ENCODE results near the gene HEMGN.
A peak's percentile ranks its signal among the peaks of the same experiment; 100 is the strongest.

Gene HEMGN

DNA sequence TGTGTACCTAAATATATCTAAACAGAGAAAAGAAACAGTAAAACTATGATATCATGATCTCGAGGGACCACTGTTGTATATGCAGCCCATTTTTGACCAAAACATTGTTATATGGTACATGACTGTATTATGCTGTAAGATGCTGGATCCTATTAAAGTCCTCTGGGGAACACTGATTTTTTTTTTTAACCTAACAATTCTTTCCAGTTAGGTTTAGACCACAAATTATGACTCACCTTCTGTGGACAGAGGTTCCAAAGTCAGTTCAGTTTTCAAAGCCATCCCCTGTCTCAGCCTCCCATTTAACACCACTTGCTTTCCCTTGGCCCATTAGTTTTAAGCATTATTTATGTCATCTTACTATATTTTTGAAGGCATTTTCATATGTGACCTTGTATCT lies 42.8 kb downstream of the HEMGN start:
- DNase-seq (ENCODE audit: low spot score), result no peak

- DNase-seq (ENCODE audit: low spot score), result no peak
These were observed 45.6 kb downstream of the HEMGN start for GRCh38 chr9:97892421-97892820.

GRCh38 chr9:97891736-97892135 lies 46.2 kb downstream of the HEMGN start:
- no peak for DNase-seq (ENCODE audit: low spot score)

DNA sequence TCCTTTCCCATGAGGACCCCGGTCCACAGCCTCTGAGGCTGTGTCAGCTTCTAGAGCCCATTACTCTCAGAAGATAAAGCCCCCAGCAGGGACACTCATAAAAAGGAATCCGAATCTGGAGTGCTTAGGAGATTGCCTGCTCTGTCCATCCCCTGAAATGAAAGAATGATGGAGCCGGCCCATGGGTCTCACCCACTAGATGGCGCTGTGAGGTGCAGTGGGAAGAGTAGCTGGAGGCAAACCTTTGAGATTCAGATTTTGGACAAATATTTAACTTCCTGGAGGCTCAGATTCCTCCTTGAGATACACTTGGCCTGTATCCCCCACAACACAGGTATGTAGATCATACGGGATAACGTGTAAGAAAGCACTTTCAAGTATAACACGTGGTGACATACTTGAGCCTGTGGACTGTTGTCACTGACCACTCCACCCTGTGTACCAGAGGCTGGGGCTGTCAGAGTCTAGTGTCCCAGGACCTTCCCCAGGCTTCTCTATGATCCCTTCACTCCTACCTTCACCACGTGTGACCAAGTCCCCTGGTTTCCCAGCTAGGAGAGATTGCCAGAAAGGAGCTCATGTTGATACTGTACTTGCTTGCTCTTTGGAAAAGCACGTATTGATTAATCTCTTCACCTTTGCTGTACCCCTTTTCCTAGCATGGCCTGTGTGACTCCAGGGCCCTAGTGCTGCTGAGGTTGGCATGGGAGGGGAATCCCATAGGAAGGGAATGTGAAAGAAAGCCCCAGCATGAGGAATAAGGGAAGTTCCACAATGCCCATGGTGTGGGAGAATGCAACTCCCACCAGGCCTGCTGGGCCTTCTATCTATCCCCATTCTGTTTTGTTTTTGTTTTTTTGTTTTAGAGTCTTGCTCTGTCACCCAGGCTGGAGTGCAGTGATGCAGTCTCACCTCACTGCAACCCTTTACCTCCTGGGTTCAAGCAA lies 47.8 kb downstream of the HEMGN start:
- DNase-seq (ENCODE audit: low spot score), result peak; percentile 61

DNA sequence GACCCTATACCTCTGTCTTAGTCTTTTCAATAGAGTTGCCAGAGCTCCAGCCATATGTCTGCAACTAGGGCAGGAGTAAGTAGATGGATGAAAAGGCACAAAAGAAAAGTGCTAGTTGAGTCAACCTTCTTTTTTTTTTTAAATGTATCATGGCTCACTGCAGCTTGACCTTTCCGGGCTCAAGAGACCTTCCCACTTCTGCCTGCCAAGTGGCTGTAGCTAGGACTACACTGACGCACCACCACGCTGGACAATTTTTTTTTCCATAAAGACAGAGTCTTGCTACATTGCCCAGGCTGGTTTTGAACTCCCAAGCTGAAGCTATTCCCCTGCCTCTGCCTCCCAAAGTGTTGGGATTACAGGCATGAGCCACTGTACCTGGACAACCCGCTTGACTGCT lies 57.6 kb downstream of the HEMGN start:
- DNase-seq (ENCODE audit: low spot score), result no peak

Measured in AG20443 (cell line).